BJ (cell line): ENCODE data around the gene GTPBP4. TPM values are rescaled to one million over a fixed set of nuclear protein-coding genes. Genes with fewer than 3 reads are reported as not detected.

Source experiments
- CTCF ChIA-PET: fragments of 350-600 bp; formaldehyde crosslinking; extraction: SDS; loops from one replicate; lab custom pipeline; 2021; ENCODE audit warnings: antibody characterized with exemption, inconsistent platforms; lab: Yijun Ruan, JAX
- POLR2A ChIA-PET: fragments of 300-600 bp; sonication (Branson Sonifier 250); formaldehyde crosslinking; extraction: SDS; loops from one replicate; lab custom pipeline; 2021; ENCODE audit warnings: antibody characterized with exemption; lab: Charles Lee
- DNase-seq: peaks from one replicate; pipeline ENCODE4 v3.0.0-alpha.2; 2011; ENCODE audit warnings: low read depth
- H3K27me3 ChIP-seq: 2 replicates; pipeline ENCODE4 v1.6.0; 2011; ENCODE audit warnings: low read length; ENCODE audit not compliant: control insufficient read depth, insufficient read depth
- H3K36me3 ChIP-seq: 2 replicates; pipeline ENCODE4 v1.5.1; 2011; ENCODE audit warnings: low read length; ENCODE audit not compliant: control insufficient read depth, insufficient read depth
- H3K4me3 ChIP-seq: 2 replicates; pipeline ENCODE4 v1.5.1; 2011; ENCODE audit warnings: low read depth, mild to moderate bottlenecking, control low read depth, low read length
- CTCF ChIP-seq: IDR thresholded peaks from 2 replicates; pipeline ENCODE4 v1.5.1; 2011; ENCODE audit warnings: low read depth, mild to moderate bottlenecking, control low read depth, inconsistent platforms, low read length, moderate library complexity; ENCODE audit not compliant: insufficient read depth
- polyA plus RNA-seq: library from polyadenylated mRNA; depleted of rRNA; stranded (reverse); fragments of >200 nt; gene quantifications from 2 replicates; pipeline ENCODE4 v1.2.3, GENCODE V29; 2011

GTPBP4 gene
- polyA plus RNA-seq, 1 experiment, result 17.3 TPM

- POLR2A ChIA-PET, result no interaction called here
- no peak for TF ChIP-seq CTCF
- no peak for DNase-seq
- CTCF ChIA-PET, result interaction anchor here (1.1 kb wide), 1 partner anchor 16 kb away, joined by 4 read pairs; no protein-coding TSS in a partner anchor
- no peak overlapping the region for H3K4me3 ChIP-seq
- no peaks in the 10 kb centered on the region for H3K27me3 ChIP-seq
- H3K36me3 ChIP-seq, result peaks cover 4% of the 10 kb centered on the region
Observed at GRCh38 chr10:1045415-1045814, 57.2 kb downstream of the GTPBP4 start.

GRCh38 chr10:1047937-1048336 is 59.7 kb downstream of the GTPBP4 start:
- ChIA-PET POLR2A (interaction anchor here (1.6 kb wide), 1 partner anchor 13 kb away, joined by 4 read pairs; no protein-coding TSS in a partner anchor), CTCF (no interaction called here)
- no peak for DNase-seq
- TF ChIP-seq CTCF, result no peak
- Histone ChIP-seq H3K4me3 (peak overlapping the region; percentile 78), H3K27me3 (no peaks in the 10 kb centered on the region), H3K36me3 (peaks cover 4% of the 10 kb centered on the region)

- TF ChIP-seq CTCF, result no peak
- POLR2A ChIA-PET, result interaction anchor here (1.6 kb wide), 1 partner anchor 13 kb away, joined by 4 read pairs; no protein-coding TSS in a partner anchor
Observed at GRCh38 chr10:1048349-1048731, 60.1 kb downstream of the GTPBP4 start.

GRCh38 chr10:1048732-1049424 is 60.6 kb downstream of the GTPBP4 start, which contains the start of gene IDI1:
Gene IDI1, minus strand, starts transcription at chr10:1049119. Its CDS starts 116 bp downstream, at chr10:1049003.
- DNase-seq, result peak; percentile 88
- no peak for TF ChIP-seq CTCF
- Histone ChIP-seq H3K27me3 (no peaks in the 10 kb centered on the region), H3K4me3 (peak within 1 kb of the TSS; percentile 78), H3K36me3 (peaks cover 1% of the 10 kb centered on the region)
- POLR2A ChIA-PET, result interaction anchor here (0.5 to 1.6 kb wide), 3 partner anchors 14 to 117 kb away, joined by 3 to 4 read pairs (median 3); partner anchors contain the start of gene LARP4B
- CTCF ChIA-PET, result interaction anchor here (0.6 to 1.8 kb wide), 3 partner anchors 12 to 533 kb away, joined by 3 to 5 read pairs (median 4); no protein-coding TSS in a partner anchor

More at GRCh38 chr10:1048349-1048731, 60.1 kb downstream of the GTPBP4 start:
- no peaks in the 10 kb centered on the region for H3K27me3 ChIP-seq
- CTCF ChIA-PET, result interaction anchor here (1.5 kb wide), 1 partner anchor 14 kb away, joined by 4 read pairs; no protein-coding TSS in a partner anchor
- DNase-seq, result no peak
- peak overlapping the region; percentile 78 for H3K4me3 ChIP-seq
- H3K36me3 ChIP-seq, result peaks cover 4% of the 10 kb centered on the region

DNA sequence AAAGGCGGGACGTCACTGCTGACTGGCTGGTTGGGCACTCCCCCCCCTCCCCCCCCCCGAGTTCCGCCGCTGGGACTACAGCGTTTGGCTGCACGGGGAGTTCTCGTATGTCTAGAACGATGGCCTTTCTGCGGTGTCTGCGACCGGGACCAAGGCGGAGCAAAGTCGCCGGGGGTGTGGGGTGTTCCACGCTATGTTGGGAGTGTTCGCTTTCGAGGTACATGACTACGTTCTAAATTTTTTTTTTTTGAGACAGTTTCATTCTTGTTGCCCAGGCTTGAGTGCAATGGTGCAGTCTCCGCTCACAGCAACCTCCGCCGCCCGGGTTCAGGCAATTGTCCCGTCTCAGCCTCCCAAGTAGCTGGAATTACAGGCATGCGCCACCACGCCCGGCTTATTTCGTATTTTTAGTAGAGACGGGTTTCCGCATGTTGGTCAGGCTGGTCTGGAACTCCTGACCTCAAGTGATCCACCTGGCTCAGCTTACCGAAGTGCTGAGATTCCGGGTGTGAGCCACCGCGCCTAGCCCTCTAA is 61.3 kb downstream of the GTPBP4 start:
- peak overlapping the region; percentile 78 for H3K4me3 ChIP-seq
- TF ChIP-seq CTCF, result no peak
- CTCF ChIA-PET, result interaction anchor here (0.6 to 1.8 kb wide), 3 partner anchors 12 to 534 kb away, joined by 3 to 5 read pairs (median 4); no protein-coding TSS in a partner anchor
- peaks cover 1% of the 10 kb centered on the region for H3K36me3 ChIP-seq
- H3K27me3 ChIP-seq, result no peaks in the 10 kb centered on the region
- POLR2A ChIA-PET, result interaction anchor here (1.0 to 1.6 kb wide), 2 partner anchors 15 to 118 kb away, joined by 3 to 4 read pairs; partner anchors contain the start of gene LARP4B
- no peak for DNase-seq
